Trophoblast cell (in vitro differentiated cells and primary cell): ENCODE measurements around the gene LAMA5. TPM values are rescaled to one million over a fixed set of nuclear protein-coding genes. Genes with fewer than 3 reads are reported as not detected.

Source experiments
- DNase-seq, 2 donors: peaks; one replicate each; pipeline ENCODE4 v3.0.0-alpha.2; 2016
- H2AFZ ChIP-seq: 2 replicates; pipeline ENCODE4 v1.6.1; 2013; ENCODE audit warnings: low read length, moderate library complexity, mild to moderate bottlenecking; ENCODE audit not compliant: insufficient read depth, poor library complexity
- H2AK5ac ChIP-seq: 2 replicates; pipeline ENCODE4 v1.6.1; 2013; ENCODE audit warnings: mild to moderate bottlenecking, low read length
- H2BK120ac ChIP-seq: 2 replicates; pipeline ENCODE4 v1.6.1; 2013; ENCODE audit warnings: low read length, mild to moderate bottlenecking, moderate library complexity; ENCODE audit not compliant: insufficient read depth, poor library complexity
- H2BK12ac ChIP-seq: 2 replicates; pipeline ENCODE4 v1.6.1; 2013; ENCODE audit warnings: mild to moderate bottlenecking, low read length, moderate library complexity
- H2BK5ac ChIP-seq: 2 replicates; pipeline ENCODE4 v1.6.1; 2013; ENCODE audit warnings: low read length, low read depth, moderate library complexity, mild to moderate bottlenecking; ENCODE audit not compliant: poor library complexity
- H3K14ac ChIP-seq: 2 replicates; pipeline ENCODE4 v1.6.1; 2013; ENCODE audit warnings: mild to moderate bottlenecking, low read length
- H3K18ac ChIP-seq: 2 replicates; pipeline ENCODE4 v1.6.1; 2013; ENCODE audit warnings: mild to moderate bottlenecking, low read length
- H3K23ac ChIP-seq: 2 replicates; pipeline ENCODE4 v1.6.1; 2013; ENCODE audit warnings: low read length
- H3K27ac ChIP-seq: 2 replicates; pipeline ENCODE4 v1.5.1; 2013; ENCODE audit warnings: low read depth, mild to moderate bottlenecking, inconsistent platforms, low read length, moderate library complexity
- H3K27me3 ChIP-seq: 2 replicates; pipeline ENCODE4 v1.6.1; 2013; ENCODE audit warnings: inconsistent platforms, mild to moderate bottlenecking, low read length, moderate library complexity; ENCODE audit not compliant: insufficient read depth
- H3K36me3 ChIP-seq, 2 experiments: 1 replicate in 1 of 2; 2 replicates in 1 of 2; pipeline ENCODE4 v1.6.1; 2013; ENCODE audit warnings: low read length in 2 of 2, mild to moderate bottlenecking in 2 of 2, moderate library complexity in 1 of 2; ENCODE audit not compliant: insufficient read depth in 2 of 2, control insufficient read depth in 1 of 2
- H3K4ac ChIP-seq: 2 replicates; pipeline ENCODE4 v1.6.1; 2013; ENCODE audit warnings: low read depth, mild to moderate bottlenecking, low read length, moderate library complexity
- H3K4me1 ChIP-seq, 2 experiments: 1 replicate in 1 of 2; 2 replicates in 1 of 2; pipeline ENCODE4 v1.6.1; 2013; ENCODE audit warnings: low read length in 2 of 2, mild to moderate bottlenecking in 2 of 2, moderate library complexity in 1 of 2; ENCODE audit not compliant: insufficient read depth in 2 of 2, control insufficient read depth in 1 of 2
- H3K4me2 ChIP-seq: 2 replicates; pipeline ENCODE4 v1.6.1; 2013; ENCODE audit warnings: inconsistent platforms, mild to moderate bottlenecking, low read length, moderate library complexity
- H3K4me3 ChIP-seq: 2 replicates; pipeline ENCODE4 v1.5.1; 2013; ENCODE audit warnings: mild to moderate bottlenecking, low read depth, low read length, inconsistent platforms
- H3K79me1 ChIP-seq: one replicate; pipeline ENCODE4 v1.6.1; 2013; ENCODE audit warnings: low read length
- H3K79me2 ChIP-seq: 2 replicates; pipeline ENCODE4 v1.6.1; 2013; ENCODE audit warnings: low read length, mild to moderate bottlenecking; ENCODE audit not compliant: control insufficient read depth, insufficient read depth, poor library complexity
- H3K9ac ChIP-seq: 2 replicates; pipeline ENCODE4 v1.6.1; 2013; ENCODE audit warnings: mild to moderate bottlenecking, low read length
- H3K9me3 ChIP-seq: 2 replicates; pipeline ENCODE4 v1.6.1; 2013; ENCODE audit warnings: low read depth, mild to moderate bottlenecking, control low read depth, inconsistent platforms, low read length; ENCODE audit not compliant: insufficient read depth
- H4K12ac ChIP-seq: 2 replicates; pipeline ENCODE4 v1.6.1; 2013; ENCODE audit warnings: low read depth, mild to moderate bottlenecking, low read length, moderate library complexity
- H4K8ac ChIP-seq: 2 replicates; pipeline ENCODE4 v1.6.1; 2013; ENCODE audit warnings: low read depth, mild to moderate bottlenecking, low read length, moderate library complexity
- H4K91ac ChIP-seq: one replicate; pipeline ENCODE4 v1.6.1; 2013; ENCODE audit warnings: low read depth, mild to moderate bottlenecking, low read length, moderate library complexity
- WGBS: extraction: QIAGEN DNeasy Blood & Tissue Kit; methylation state at CpG from one replicate; pipeline ENCODE4 v1.1.7; 2013; ENCODE audit warnings: missing lambda C conversion rate; ENCODE audit not compliant: insufficient read length, insufficient coverage; ENCODE audit errors: extremely low coverage; 5-methylcytosine and 5-hydroxymethylcytosine counted together
- polyA plus RNA-seq: library from polyadenylated mRNA; stranded (reverse); fragments of 200-250 nt; gene quantifications from 2 replicates; pipeline ENCODE4 v1.2.3, GENCODE V29; 2013

The LAMA5 gene, protein sequence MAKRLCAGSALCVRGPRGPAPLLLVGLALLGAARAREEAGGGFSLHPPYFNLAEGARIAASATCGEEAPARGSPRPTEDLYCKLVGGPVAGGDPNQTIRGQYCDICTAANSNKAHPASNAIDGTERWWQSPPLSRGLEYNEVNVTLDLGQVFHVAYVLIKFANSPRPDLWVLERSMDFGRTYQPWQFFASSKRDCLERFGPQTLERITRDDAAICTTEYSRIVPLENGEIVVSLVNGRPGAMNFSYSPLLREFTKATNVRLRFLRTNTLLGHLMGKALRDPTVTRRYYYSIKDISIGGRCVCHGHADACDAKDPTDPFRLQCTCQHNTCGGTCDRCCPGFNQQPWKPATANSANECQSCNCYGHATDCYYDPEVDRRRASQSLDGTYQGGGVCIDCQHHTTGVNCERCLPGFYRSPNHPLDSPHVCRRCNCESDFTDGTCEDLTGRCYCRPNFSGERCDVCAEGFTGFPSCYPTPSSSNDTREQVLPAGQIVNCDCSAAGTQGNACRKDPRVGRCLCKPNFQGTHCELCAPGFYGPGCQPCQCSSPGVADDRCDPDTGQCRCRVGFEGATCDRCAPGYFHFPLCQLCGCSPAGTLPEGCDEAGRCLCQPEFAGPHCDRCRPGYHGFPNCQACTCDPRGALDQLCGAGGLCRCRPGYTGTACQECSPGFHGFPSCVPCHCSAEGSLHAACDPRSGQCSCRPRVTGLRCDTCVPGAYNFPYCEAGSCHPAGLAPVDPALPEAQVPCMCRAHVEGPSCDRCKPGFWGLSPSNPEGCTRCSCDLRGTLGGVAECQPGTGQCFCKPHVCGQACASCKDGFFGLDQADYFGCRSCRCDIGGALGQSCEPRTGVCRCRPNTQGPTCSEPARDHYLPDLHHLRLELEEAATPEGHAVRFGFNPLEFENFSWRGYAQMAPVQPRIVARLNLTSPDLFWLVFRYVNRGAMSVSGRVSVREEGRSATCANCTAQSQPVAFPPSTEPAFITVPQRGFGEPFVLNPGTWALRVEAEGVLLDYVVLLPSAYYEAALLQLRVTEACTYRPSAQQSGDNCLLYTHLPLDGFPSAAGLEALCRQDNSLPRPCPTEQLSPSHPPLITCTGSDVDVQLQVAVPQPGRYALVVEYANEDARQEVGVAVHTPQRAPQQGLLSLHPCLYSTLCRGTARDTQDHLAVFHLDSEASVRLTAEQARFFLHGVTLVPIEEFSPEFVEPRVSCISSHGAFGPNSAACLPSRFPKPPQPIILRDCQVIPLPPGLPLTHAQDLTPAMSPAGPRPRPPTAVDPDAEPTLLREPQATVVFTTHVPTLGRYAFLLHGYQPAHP (N-terminal part only)
- 135 and 147 TPM in 2 replicates for polyA plus RNA-seq

DNA sequence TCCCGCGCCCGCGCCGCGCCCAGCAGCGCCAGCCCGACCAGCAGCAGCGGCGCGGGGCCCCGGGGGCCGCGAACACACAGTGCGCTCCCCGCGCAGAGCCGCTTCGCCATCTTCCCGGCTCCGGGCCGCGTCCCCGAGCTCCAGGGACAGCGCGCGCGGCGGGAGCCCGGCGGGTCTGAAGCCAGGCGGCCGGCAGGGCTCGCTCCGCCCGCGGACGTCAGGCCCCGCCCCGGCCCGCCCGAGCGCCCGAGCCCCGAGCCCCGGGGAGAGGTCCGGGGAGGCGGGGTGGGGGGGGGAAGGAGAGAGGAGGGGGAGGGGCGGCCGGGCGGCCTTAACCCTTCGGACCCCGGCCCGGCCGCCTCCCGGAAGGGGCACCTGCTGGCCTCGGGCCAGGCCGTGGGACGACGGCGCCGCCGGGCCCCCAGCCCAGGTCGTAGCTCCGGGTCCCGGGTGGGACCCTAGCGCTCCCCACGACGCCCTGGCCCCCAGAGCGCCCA lies at the start of gene LAMA5:
Gene LAMA5, minus strand, starts transcription at position 177 of the 497 bp plus-strand sequence. Its CDS starts 67 bp downstream, at position 110.
- Histone ChIP-seq H3K4me1 (peaks cover 58 to 68% of the 10 kb centered on the region in 2 experiments), H4K8ac (peak within 1 kb of the TSS; percentile 78), H3K27ac (peak within 1 kb of the TSS; percentile 84), H3K14ac (peak within 1 kb of the TSS; percentile 80), H2BK5ac (peak within 1 kb of the TSS; percentile 85), H3K18ac (peak within 1 kb of the TSS; percentile 89), H4K91ac (peak within 1 kb of the TSS; percentile 92), H3K9ac (peak within 1 kb of the TSS; percentile 86), H4K12ac (peak within 1 kb of the TSS; percentile 45), H3K4me3 (peak within 1 kb of the TSS; percentile 80), H3K23ac (no peak within 1 kb of the TSS), H3K36me3 (peaks cover 7 to 10% of the 10 kb centered on the region in 2 experiments), H2BK120ac (peak within 1 kb of the TSS; percentile 79), H3K9me3 (peaks cover 1% of the 10 kb centered on the region), H2BK12ac (peak within 1 kb of the TSS; percentile 39), H2AFZ (peak within 1 kb of the TSS; percentile 58), H3K79me2 (peaks cover 32% of the 10 kb centered on the region), H2AK5ac (peak within 1 kb of the TSS; percentile 77), H3K4me2 (peak within 1 kb of the TSS; percentile 91), H3K4ac (peak within 1 kb of the TSS; percentile 53), H3K79me1 (peaks cover 38% of the 10 kb centered on the region), H3K27me3 (no peaks in the 10 kb centered on the region)
- WGBS: no CpG with 5 or more reads among the region's 70 CpGs
- peak in 1 of 2 donors; percentile 72 for DNase-seq

DNA sequence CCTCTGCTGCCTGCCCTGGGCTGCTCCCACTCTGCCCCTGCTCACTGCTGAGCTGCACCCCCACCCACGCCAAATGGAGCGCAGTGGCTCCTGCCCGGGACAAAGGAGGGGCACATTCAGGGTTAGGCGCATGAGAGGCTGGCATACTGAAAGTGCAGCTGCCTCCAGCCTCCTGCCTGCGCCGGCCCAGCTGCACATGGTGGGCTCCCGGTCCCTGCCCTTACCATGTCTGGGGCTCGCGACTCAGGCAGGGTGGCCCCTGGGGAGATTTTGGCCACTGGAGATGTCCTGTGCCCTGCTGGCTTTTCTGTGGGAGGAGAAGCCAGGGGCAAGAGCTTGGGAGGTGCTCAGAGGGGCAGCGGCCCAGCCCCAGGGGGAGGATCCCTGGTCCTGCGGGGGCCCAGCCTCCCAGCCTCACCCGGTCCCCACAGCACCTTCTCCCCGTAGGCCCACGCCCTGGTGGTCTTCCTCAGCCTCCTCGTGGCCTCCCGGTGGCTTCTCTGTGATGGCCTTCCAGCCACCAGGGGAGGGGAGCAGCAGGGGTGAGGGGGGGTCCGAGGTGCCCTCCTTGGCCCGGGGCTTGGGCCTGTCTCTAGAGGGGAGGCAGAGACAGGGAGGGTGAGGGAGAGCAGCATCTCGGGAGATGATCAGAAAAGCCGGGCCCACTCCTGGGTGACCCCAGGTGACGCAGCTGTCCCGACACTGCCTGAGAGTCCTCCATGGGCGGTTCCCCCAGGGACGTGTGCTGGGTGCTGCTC lies 48.4 kb upstream of the LAMA5 start:
- no peak overlapping the region for H2BK12ac ChIP-seq
- H3K4me2 ChIP-seq: no peak overlapping the region
- peaks cover 4% of the 10 kb centered on the region for H3K9me3 ChIP-seq
- no peak overlapping the region for H3K14ac ChIP-seq
- no peak overlapping the region for H4K8ac ChIP-seq
- no peak overlapping the region for H4K91ac ChIP-seq
- peaks cover 1 to 16% of the 10 kb centered on the region in 2 experiments for H3K36me3 ChIP-seq
- WGBS: no CpG with 5 or more reads among the region's 24 CpGs
- no peak overlapping the region for H3K4ac ChIP-seq
- no peak overlapping the region for H3K27ac ChIP-seq
- H3K27me3 ChIP-seq: no peaks in the 10 kb centered on the region
- DNase-seq: no peak
- no peak overlapping the region for H3K4me3 ChIP-seq
- no peak overlapping the region for H3K18ac ChIP-seq
- H2BK120ac ChIP-seq: no peak overlapping the region
- no peak overlapping the region for H3K9ac ChIP-seq
- no peak overlapping the region for H4K12ac ChIP-seq
- H2BK5ac ChIP-seq: no peak overlapping the region
- no peak overlapping the region for H2AK5ac ChIP-seq
- no peak overlapping the region for H2AFZ ChIP-seq
- no peaks in the 10 kb centered on the region for H3K79me2 ChIP-seq
- H3K23ac ChIP-seq: no peak overlapping the region
- no peaks in the 10 kb centered on the region for H3K79me1 ChIP-seq
- H3K4me1 ChIP-seq: peaks cover 3% of the 10 kb centered on the region in 2 experiments

DNA sequence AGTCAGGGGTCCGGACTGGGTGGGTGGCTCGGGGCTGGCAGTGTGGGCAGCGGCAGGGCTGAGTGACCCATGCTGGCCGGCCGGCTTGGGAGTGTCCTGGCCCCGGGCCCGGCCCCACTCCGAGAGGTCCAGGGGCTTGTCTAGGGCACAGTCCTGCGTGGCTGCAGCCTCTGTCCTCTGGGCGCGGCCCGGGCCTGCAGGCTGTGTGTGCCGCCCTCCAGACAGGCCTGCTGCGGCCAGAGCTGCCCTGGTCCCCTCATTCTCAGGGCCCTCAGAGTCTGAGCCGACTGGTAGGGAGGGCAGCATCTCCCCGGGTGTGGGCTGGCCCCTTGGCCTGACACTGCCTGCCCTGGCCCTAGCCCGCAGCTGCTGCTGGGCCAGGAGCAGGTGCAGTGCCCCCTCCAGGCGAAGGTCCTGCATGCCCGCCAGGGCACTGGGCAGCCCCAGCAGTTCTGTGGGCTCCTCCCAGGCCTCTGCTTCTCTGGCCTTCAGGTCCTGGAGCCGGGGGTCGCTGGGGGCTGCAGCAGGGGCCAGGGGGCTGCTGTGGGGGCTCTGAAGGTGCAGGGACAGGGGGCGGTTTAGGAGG lies 46.9 kb upstream of the LAMA5 start:
- H3K27me3 ChIP-seq: no peaks in the 10 kb centered on the region
- H3K14ac ChIP-seq: no peak overlapping the region
- H3K4me1 ChIP-seq: no peaks in the 10 kb centered on the region
- no peak overlapping the region for H2BK5ac ChIP-seq
- H3K4me3 ChIP-seq: no peak overlapping the region
- no peak overlapping the region for H3K23ac ChIP-seq
- H3K79me2 ChIP-seq: no peaks in the 10 kb centered on the region
- peaks cover 6% of the 10 kb centered on the region for H3K9me3 ChIP-seq
- H4K91ac ChIP-seq: no peak overlapping the region
- no peak overlapping the region for H2AFZ ChIP-seq
- H2BK120ac ChIP-seq: no peak overlapping the region
- no peak overlapping the region for H2AK5ac ChIP-seq
- H3K27ac ChIP-seq: no peak overlapping the region
- no peak overlapping the region for H2BK12ac ChIP-seq
- no peak overlapping the region for H3K18ac ChIP-seq
- H3K9ac ChIP-seq: no peak overlapping the region
- no peak overlapping the region for H4K8ac ChIP-seq
- peaks cover 1 to 10% of the 10 kb centered on the region in 2 experiments for H3K36me3 ChIP-seq
- no peaks in the 10 kb centered on the region for H3K79me1 ChIP-seq
- no peak overlapping the region for H4K12ac ChIP-seq
- no peak overlapping the region for H3K4ac ChIP-seq
- no CpG with 5 or more reads among the region's 22 CpGs for WGBS
- H3K4me2 ChIP-seq: no peak overlapping the region
- no peak for DNase-seq
